ENCODE measurements around the gene MAGI2.

The MAGI2 gene

GRCh38 chr7:78329001-78329655 lies 1124.3 kb downstream of the MAGI2 start:
- no peaks in the 10 kb centered on the region for H4K20me1 ChIP-seq (ENCODE audit: insufficient read depth, low read length, poor library complexity, severe bottlenecking)
- no peaks in the 10 kb centered on the region for H3K79me2 ChIP-seq (ENCODE audit: insufficient read depth, low read length)
- no peaks in the 10 kb centered on the region for H3F3A ChIP-seq (ENCODE audit: low read depth)
- H3K9me2 ChIP-seq (replicated peaks; ENCODE audit: low read depth, low read length): no peaks in the 10 kb centered on the region
- H3K36me3 ChIP-seq (ENCODE audit: insufficient read depth, low read length): no peaks in the 10 kb centered on the region
- no peaks in the 10 kb centered on the region for H3K4me1 ChIP-seq (ENCODE audit: insufficient read depth, low read length, poor library complexity, severe bottlenecking)
- H2AFZ ChIP-seq (ENCODE audit: low read length): no peak overlapping the region
- H3K9me3 ChIP-seq (ENCODE audit: insufficient read depth, low read depth, low read length): no peaks in the 10 kb centered on the region
- H3K4me2 ChIP-seq (ENCODE audit: low read depth, low read length, poor library complexity, severe bottlenecking): no peak overlapping the region
- H3K27me3 ChIP-seq (ENCODE audit: insufficient read depth, low read length, poor library complexity, severe bottlenecking): no peaks in the 10 kb centered on the region
- TF ChIP-seq, protein P1, sequence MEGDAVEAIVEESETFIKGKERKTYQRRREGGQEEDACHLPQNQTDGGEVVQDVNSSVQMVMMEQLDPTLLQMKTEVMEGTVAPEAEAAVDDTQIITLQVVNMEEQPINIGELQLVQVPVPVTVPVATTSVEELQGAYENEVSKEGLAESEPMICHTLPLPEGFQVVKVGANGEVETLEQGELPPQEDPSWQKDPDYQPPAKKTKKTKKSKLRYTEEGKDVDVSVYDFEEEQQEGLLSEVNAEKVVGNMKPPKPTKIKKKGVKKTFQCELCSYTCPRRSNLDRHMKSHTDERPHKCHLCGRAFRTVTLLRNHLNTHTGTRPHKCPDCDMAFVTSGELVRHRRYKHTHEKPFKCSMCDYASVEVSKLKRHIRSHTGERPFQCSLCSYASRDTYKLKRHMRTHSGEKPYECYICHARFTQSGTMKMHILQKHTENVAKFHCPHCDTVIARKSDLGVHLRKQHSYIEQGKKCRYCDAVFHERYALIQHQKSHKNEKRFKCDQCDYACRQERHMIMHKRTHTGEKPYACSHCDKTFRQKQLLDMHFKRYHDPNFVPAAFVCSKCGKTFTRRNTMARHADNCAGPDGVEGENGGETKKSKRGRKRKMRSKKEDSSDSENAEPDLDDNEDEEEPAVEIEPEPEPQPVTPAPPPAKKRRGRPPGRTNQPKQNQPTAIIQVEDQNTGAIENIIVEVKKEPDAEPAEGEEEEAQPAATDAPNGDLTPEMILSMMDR (conservative IDR thresholded peaks at IDR 0.05; ENCODE audit: low read length): no peak
- TF ChIP-seq EZH2phosphoT487 (IDR thresholded peaks at IDR 0.05; ENCODE audit: borderline replicate concordance): no peak
- no peak overlapping the region for H3K4me3 ChIP-seq (ENCODE audit: low read length, poor library complexity, severe bottlenecking)
- no peak overlapping the region for H3K9ac ChIP-seq (ENCODE audit: low read depth, low read length, poor library complexity, severe bottlenecking)

GRCh38 chr7:78327718-78328117 lies 1125.7 kb downstream of the MAGI2 start:
- Histone ChIP-seq H3K4me2 (ENCODE audit: low read depth, low read length, poor library complexity, severe bottlenecking) (no peak overlapping the region), H3K27me3 (ENCODE audit: insufficient read depth, low read length, poor library complexity, severe bottlenecking) (no peaks in the 10 kb centered on the region), H3K9ac (ENCODE audit: low read depth, low read length, poor library complexity, severe bottlenecking) (no peak overlapping the region), H3K4me1 (ENCODE audit: insufficient read depth, low read length, poor library complexity, severe bottlenecking) (no peaks in the 10 kb centered on the region), H3K79me2 (ENCODE audit: insufficient read depth, low read length) (no peaks in the 10 kb centered on the region), H3K36me3 (ENCODE audit: insufficient read depth, low read length) (no peaks in the 10 kb centered on the region), H2AFZ (ENCODE audit: low read length) (no peak overlapping the region), H3F3A (ENCODE audit: low read depth) (no peaks in the 10 kb centered on the region), H3K4me3 (ENCODE audit: low read length, poor library complexity, severe bottlenecking) (no peak overlapping the region), H4K20me1 (ENCODE audit: insufficient read depth, low read length, poor library complexity, severe bottlenecking) (no peaks in the 10 kb centered on the region), H3K9me2 (replicated peaks; ENCODE audit: low read depth, low read length) (no peaks in the 10 kb centered on the region), H3K9me3 (ENCODE audit: insufficient read depth, low read depth, low read length) (no peaks in the 10 kb centered on the region)
- TF ChIP-seq, protein P1 (conservative IDR thresholded peaks at IDR 0.05; ENCODE audit: low read length): no peak
- TF ChIP-seq EZH2phosphoT487 (IDR thresholded peaks at IDR 0.05; ENCODE audit: borderline replicate concordance): no peak

DNA sequence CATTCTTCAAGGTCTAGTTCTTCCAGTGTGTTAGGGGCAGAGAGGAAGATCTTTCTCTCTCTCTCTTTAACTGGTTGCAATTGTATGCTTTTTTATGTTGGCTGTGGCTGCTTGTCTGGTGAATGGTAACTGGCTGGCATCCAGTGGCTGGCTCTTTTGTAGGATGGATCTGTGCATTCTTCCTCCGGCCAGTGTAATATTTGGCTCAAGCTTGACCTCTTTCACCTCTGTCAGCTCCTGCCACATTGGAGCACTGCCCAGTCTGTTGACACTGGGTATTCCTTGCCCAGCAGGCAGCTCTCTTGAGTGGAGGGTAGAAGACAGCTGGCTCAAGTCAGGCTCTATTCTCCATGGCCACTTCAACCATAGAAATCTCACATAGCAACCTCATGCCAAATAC lies 1126.6 kb downstream of the MAGI2 start:
- H3K9ac ChIP-seq (ENCODE audit: low read depth, low read length, poor library complexity, severe bottlenecking): no peak overlapping the region
- H3K79me2 ChIP-seq (ENCODE audit: insufficient read depth, low read length): no peaks in the 10 kb centered on the region
- no peak overlapping the region for H3K4me3 ChIP-seq (ENCODE audit: low read length, poor library complexity, severe bottlenecking)
- no peaks in the 10 kb centered on the region for H3K9me3 ChIP-seq (ENCODE audit: insufficient read depth, low read depth, low read length)
- no peaks in the 10 kb centered on the region for H3K36me3 ChIP-seq (ENCODE audit: insufficient read depth, low read length)
- no peaks in the 10 kb centered on the region for H3K27me3 ChIP-seq (ENCODE audit: insufficient read depth, low read length, poor library complexity, severe bottlenecking)
- H3K4me1 ChIP-seq (ENCODE audit: insufficient read depth, low read length, poor library complexity, severe bottlenecking): no peaks in the 10 kb centered on the region
- H3K4me2 ChIP-seq (ENCODE audit: low read depth, low read length, poor library complexity, severe bottlenecking): no peak overlapping the region
- no peak overlapping the region for H2AFZ ChIP-seq (ENCODE audit: low read length)
- H3F3A ChIP-seq (ENCODE audit: low read depth): no peaks in the 10 kb centered on the region
- no peaks in the 10 kb centered on the region for H3K9me2 ChIP-seq (replicated peaks; ENCODE audit: low read depth, low read length)
- TF ChIP-seq, protein P1 (conservative IDR thresholded peaks at IDR 0.05; ENCODE audit: low read length): no peak
- TF ChIP-seq EZH2phosphoT487 (IDR thresholded peaks at IDR 0.05; ENCODE audit: borderline replicate concordance): no peak
- H4K20me1 ChIP-seq (ENCODE audit: insufficient read depth, low read length, poor library complexity, severe bottlenecking): no peaks in the 10 kb centered on the region

Measured in Loucy (cell line).